Fibroblast of peridontal ligament (primary cell): Measurements from ENCODE around the gene CFAP46.
"Not testable (repeated sequence)": the region's sequence is repeated elsewhere in the genome, so short reads cannot be mapped to it uniquely, and the experiment has no call there.

ENCODE experiments used
- DNase-seq: peaks from one replicate; pipeline ENCODE4 v3.0.0-alpha.2; 2010; ENCODE audit errors: extremely low read depth

Gene CFAP46

GRCh38 chr10:132899054-132899750 lies 43.2 kb downstream of the CFAP46 start:
- no peak for DNase-seq

DNA sequence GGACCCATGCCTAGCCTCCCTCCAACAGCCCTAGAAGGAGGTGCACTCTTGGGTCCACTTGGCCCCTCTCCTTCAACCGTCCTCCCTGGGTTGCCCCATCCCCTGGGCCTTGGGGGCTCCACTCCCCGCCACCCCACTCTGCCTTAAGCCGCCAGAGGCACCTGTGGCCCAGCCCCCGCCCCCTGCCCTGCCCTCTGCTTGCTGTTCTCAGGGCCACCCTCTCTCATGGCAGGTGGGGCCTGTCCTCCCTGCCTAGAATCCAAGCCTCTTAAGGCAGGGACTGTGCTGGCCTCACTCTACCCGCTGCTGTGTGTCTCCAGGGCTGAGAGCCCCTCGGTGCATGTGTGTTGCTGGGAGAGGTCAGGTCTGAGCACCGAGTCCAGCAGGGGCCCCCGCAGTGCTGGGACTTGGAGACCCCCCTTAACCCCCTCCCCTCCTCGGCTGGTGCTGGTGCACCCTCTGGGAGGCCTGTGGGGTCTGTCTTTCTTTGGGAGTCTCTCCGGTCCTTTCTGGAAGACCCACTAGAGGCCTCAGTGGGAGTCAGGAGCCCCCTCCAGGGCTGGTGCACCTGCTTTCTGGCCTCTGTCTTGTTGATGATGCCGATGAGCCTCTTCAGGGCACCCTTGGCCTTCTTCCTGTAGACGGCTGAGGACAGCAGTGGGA lies 43.8 kb downstream of the CFAP46 start:
- no peak for DNase-seq

GRCh38 chr10:132897516-132898381 lies 44.6 kb downstream of the CFAP46 start:
- no peak for DNase-seq

DNA sequence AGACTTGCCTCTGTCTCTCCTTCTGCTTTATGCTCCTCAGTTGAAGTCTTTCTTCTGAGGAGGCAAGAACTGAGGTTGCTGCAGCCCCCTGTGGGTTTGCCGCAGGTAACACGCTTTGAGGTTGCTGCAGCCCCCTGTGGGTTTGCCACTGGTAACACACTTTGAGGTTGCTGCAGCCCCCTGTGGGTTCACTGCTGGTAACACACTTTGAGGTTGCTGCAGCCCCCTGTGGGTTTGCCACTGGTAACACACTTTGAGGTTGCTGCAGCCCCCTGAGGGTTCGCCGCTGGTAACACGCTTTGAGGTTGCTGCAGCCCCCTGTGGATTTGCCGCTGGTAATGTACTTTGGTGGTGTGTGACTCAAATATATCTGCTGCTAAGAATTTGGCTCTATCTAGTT lies 48.6 kb downstream of the CFAP46 start:
- not testable (repeated sequence) for DNase-seq

- no peak for DNase-seq
These were observed 49.3 kb downstream of the CFAP46 start for GRCh38 chr10:132893090-132893489.

DNA sequence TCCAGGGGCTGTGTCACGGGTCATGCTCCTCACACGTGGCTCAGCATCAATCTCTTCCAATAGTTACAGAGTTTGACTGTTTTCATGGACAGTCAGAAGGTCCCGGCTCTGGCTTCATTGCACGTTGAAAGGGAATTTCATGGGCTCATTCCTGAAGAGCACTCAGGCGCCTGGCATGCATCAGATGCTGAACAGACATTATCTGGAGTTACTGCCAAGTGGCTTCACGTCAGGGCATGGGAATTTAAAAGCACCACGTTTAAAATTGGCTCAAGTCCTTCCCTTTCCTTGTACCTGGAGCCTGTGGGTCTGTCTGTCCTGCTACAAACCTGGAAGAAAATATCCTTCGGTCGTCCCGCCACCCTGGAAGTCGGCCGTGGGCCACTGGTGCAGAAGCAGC lies 50.4 kb downstream of the CFAP46 start:
- DNase-seq: no peak

- DNase-seq: no peak
These were observed 51.0 kb downstream of the CFAP46 start for GRCh38 chr10:132891368-132891767.

- DNase-seq: no peak
These were observed 52.1 kb downstream of the CFAP46 start for GRCh38 chr10:132890301-132890700.

- no peak for DNase-seq
These were observed 52.8 kb downstream of the CFAP46 start for GRCh38 chr10:132889556-132889955.

- DNase-seq: no peak
These were observed 53.4 kb downstream of the CFAP46 start for GRCh38 chr10:132888898-132889490.

DNA sequence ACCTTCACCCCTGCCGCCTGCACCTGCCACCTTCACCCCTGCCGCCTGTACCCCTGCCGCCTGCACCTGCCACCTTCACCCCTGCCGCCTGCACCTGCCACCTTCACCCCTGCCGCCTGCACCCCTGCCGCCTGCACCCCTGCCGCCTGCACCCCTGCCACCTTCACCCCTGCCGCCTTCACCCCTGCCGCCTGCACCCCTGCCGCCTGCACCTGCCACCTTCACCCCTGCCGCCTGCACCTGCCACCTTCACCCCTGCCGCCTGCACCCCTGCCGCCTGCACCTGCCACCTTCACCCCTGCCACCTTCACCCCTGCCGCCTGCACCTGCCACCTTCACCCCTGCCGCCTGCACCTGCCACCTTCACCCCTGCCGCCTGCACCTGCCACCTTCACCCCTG lies 53.9 kb downstream of the CFAP46 start:
- DNase-seq: not testable (repeated sequence)

GRCh38 chr10:132886211-132887099 lies 55.9 kb downstream of the CFAP46 start:
- no peak for DNase-seq

GRCh38 chr10:132885451-132886210 lies 56.7 kb downstream of the CFAP46 start:
- no peak for DNase-seq

DNA sequence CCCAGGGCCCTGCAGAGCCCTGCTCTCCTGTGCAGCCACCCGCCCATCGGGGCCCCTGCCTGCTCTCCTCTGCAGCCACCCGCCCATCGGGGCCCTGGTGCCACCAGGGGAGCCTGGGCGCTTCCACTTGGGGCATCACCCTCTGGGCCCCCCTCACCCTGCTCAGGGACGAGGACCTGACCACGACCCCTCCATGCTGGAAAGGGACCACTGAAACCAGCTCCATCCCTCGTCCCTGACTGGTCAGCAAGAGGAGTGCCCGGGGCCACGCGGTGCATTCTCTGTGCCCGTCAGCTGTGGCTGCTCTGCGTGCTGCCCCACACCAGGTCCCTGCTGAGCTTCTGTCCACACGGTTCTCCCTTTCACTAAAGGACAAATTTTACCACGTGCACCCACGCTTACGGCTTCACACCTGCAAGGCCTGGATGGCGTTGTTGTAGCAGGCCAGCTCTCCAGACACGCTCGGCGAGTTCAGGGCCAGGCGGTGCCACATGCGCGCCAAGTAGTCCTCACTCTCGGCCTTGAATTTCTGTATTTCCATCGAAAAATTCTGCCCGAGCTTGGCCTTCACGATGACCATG lies 57.6 kb downstream of the CFAP46 start:
- no peak for DNase-seq

- no peak for DNase-seq
These were observed 58.3 kb downstream of the CFAP46 start for GRCh38 chr10:132884041-132884440.

DNA sequence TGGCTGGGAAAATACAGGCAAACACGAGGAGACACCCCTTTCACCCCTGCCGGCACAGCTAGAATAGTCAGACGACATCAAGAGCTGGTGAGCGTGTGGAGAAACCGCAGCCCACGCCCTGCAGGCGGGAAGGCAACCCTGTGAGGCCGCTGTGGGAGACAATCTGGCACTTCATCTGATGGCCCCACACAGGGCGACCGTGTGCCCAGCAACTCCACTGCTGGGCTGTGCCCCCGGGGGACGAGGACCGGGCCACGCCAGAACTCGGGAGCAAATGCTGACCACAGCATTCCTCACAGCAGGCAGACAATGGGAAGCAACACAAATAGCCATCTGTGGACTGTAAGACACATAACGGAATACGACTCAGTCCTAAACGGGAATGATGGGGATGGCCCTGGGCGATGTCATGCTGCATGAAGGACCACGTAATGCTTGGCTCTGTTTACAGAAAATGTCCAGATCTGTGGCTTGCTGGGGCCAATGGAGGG lies 58.9 kb downstream of the CFAP46 start:
- no peak for DNase-seq

- no peak for DNase-seq
These were observed 60.1 kb downstream of the CFAP46 start for GRCh38 chr10:132882069-132882951.

DNA sequence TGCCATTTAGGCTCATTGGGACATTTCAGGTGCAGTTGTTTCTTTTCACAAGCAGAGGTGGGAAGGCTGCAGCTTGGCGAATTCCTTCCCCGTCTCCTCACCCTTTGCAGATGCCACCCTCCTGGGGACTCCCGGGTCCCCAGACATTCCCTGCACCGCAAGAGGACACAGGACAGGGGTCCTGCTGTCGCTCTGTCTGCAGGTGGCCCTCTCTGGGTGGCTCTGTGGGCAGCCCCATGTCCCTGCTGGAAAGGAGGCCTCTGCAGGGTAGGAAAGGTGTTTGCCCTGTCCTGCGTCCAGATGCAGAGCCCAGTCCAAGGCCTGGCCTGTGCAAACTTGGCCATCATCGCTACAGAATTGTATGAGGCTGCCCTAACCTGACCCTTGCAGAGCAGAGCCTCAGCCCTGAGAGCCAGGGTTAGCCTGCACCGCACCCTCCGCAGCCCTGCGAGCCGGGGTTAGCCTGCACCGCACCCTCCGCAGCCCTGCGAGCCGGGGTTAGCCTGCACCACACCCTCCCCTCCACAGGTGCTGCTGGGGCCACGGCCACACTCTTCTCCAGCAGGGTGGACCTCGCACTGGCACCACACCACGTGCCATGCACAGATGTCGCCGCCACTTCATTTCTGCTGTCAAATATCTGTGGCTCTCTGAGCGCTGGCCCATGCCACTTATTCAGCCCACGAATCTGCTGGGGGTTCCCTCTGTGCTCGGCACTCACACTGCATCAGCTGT lies 61.0 kb downstream of the CFAP46 start:
- DNase-seq: no peak
